Frontal cortex (tissue), 4 donors: ENCODE measurements around the gene FGD2. TPM values are rescaled to one million over a fixed set of nuclear protein-coding genes. Genes with fewer than 3 reads are reported as not detected.

ENCODE experiments used
- DNase-seq, 2 donors: peaks; one replicate each; pipeline ENCODE4 v3.0.0; 2012; ENCODE audit warnings: low spot score in 2 of 2
- FAIRE-seq: peaks from 2 replicates; lab custom pipeline; 2012; peaks lifted over from hg19 to GRCh38; lab: Jason Lieb, UNC
- total RNA-seq: library from RNA; depleted of rRNA; stranded (reverse); fragments of >200 nt; gene quantifications from one replicate; pipeline ENCODE4 v1.2.3, GENCODE V29; 2014
- donor health status: control.
- donor health status: control.
- donor health status: control.

Gene FGD2
- total RNA-seq, 1 donor from 2014 or later, result 0.82 TPM

DNA sequence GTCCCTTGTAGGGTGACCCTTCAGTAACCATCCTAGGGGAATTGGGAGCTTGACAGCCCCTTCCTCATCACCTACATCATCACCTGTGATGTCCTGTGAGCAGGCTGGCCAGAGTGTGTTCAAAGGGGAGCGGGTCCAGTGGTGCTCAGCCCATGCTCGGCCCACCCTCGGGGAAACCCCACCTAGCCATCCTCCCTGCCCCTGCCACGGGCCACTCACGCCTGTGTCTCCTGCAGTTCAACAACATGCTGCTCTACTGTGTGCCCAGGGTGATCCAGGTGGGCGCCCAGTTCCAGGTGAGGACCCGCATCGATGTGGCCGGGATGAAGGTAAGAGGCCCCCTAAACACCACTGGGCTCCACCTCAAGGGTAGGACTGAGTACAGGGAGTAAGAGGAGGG is 10.1 kb downstream of the FGD2 start:
- DNase-seq, result no peak
- no peak for FAIRE-seq

DNA sequence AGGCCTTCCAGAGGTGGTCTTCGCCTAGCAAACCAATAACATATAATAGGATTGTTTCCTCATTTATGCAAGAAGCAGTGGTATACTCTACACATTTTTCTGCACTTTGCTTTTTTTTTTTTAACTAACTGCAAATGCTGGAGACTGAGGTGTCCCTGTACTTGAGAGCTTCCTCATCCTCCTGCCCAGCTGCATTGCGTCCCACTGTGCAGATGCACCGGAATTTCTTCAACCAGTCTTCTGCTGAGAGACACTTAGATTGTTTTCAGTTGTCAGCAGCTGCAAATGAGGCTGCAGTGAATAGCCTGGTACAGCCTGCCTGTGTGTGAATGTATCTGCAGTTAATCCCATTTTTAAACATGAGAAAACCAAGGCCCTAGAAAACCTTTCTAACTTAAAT is 11.5 kb downstream of the FGD2 start:
- DNase-seq (no peak), FAIRE-seq (no peak)

DNA sequence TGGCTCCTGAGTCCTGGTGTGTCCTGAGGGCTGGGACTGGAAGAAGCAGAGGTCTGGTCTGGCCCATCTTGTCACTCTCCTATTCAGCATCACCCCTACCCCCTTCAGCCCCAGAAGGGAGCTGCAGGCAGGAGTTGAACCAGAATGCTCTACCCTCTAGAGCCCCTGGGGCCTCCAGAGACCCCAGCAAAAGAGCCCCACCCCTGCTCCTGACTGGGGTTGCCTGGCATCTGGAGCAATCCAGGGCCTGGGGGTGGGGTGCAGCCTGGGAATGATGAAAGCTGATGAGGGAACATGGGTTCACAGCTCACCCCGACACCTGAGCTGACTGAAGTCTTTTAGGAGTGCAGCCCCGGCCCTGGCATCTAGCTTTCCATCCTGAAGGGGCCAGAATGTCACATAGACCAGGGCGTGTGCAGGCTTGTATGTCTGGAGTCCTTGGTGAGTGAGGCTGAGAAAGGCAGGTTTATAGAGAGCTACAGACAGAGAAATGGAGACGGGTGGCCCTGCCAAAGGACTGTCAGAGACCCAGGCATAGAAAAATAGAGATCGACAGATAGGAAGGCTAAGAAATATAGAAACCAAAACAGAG is 12.2 kb downstream of the FGD2 start:
- no peak for FAIRE-seq
- DNase-seq, result no peak

DNA sequence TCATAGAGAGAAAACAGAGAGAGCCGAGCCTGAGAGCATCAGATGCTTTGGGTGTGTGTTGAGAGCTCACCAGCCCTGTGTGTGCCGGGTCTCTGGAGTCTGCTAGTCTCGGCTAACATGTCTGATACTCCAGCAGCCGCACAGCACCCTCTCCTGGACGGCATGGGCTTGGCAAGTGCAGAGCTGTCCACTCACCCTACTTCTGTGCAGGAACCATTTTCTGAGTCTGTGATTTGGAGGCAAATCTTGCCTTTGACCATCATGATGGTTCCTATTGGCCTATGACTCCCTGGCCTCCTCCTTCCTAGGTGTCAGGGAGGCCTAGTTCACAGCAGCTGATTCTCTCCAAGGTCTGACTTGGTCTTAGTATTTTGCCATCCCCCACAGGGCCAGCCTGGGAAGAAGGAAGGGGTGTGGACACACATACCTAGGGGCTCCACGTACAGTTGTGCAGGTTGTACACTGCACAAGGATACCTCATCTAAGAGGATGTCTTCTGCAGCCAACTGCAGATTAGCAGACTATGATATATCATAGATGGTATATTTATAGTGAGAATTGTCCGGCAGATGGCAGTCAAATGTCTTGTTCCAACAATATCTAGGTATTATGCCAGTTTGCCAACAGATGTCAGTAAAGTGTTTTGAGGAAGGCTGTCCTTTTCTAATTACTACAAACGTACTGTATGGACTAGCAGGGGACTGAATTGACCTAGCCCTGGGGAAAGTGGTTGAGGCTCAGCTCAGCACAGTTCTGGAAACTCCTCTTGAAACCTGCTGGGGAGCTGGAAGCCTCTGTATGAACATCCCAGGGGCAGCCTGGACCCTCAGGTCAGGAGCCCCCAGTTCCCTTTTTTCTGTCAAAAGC is 13.0 kb downstream of the FGD2 start:
- DNase-seq (peak; percentile 82 to 90), FAIRE-seq (no peak)

DNA sequence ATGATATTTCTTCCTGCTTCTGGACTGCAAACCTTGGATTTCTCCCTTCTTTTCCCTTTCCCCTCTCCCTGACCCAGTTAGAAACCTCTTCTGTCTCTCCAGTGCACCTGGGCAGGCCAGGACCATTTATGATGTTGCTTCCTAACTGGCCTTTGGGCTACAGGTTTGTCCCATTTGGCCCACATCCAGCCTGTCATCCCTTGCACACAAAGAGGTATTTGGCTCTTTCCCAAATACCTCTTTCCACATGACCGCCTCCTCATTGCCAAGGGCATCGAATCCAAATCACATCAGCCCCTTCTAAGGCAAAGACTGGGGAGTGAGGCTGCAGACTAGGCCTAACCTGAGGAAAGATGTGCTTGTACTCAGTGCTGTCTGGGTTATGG is 13.6 kb downstream of the FGD2 start:
- no peak for FAIRE-seq
- no peak for DNase-seq

DNA sequence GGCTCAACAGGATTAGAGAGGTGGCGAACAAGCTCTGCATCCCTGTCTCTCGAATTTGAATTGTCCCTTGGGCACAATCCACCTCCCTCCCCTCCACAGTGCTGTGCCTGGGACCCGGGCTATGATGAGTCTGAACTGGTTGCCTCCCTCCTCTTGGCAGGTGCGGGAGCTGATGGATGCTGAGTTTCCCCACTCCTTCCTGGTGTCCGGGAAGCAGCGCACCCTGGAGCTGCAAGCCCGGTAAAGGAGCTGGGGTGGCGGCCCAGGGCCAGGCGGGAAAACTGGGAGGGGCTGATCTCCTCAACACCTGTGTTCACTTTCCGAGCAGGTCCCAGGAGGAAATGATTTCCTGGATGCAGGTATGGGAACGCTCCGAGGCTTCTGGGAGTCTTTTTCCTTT is 14.9 kb downstream of the FGD2 start:
- FAIRE-seq, result no peak
- no peak for DNase-seq

DNA sequence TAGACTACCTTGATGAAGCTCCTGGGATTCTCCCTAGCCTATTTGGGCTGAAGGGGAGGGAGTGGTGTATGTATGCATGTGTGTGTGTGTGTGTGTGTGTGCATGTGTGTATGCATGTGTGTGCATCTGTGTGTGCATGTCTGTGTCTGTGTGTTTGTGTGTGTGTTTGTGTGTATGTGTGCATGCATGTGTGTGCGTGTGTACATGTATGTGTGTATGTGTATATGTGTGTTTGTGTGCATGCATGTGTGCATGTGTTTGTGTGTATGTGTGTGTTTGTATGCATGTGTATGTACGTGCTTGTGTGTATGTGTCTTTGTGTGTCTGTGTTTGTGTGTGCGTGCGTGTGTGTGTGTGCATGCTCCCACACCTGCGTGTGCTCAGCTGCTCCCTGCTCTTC is 15.4 kb downstream of the FGD2 start:
- no peak for FAIRE-seq
- no peak for DNase-seq

DNA sequence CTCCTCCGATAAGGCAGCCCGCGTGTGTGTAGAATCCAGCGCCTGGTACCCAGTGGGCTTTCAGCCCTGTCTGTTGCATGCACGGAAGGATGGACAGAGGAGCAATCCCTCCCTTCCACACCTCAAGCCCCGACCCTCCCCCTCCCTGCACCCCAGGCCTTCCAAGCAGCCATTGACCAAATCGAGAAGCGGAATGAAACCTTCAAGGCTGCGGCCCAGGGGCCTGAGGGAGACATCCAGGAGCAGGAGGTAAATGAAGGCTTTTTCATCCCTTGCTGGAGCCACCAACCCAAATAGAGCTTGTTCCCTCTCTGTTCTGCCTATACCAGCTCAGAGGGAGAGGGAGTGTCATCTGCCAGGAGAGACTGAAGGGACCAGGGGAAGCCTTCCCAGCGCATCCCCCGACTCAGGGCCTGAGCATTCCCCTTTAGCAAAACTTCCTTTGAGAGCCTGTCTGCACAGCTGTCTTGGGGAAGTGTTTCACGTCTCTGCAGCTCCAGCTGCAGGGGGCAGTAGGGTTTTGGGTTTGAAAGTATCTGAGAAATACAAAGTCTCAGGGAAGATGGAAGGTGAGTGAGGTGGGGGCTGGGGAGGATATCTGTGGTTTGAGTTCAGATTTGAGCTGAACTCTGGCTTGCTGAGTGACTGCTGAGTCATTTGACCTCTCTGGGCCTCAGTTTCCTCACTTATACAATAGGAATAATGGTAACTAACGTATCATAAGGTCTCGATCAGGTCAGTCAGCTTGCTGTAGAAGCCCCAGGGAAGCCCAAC is 16.1 kb downstream of the FGD2 start:
- DNase-seq (no peak), FAIRE-seq (no peak)

DNA sequence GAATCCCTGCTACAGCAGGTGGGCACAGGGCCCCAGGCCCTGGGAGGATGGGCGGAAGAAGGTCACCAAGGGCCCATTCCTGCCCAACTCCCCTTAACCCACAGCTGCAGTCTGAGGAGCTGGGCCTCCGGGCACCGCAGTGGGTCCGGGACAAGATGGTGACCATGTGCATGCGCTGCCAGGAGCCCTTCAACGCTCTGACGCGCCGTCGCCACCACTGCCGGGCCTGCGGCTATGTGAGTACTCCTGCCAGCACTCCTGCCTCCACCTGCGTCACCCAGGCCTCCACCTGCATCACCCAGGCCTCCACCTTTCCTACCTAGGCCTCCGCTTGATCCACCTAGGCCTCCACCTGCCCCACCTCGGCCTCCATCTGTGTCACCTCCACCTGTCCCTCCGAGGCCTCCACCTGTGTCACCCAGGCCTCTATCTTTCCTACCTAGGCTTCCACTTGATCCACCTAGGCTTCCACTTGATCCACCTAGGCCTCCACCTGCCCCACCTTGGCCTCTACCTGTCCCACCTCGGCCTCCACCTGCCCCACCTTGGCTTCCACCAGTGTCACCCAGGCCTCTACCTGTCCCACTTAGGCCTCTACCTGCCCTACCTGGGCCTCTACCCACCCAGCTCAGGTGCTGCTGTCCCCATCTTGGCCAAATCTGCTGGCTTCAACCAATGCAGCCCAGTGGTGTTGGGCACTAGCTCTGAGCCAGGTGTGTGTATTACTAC is 16.8 kb downstream of the FGD2 start:
- FAIRE-seq, result no peak
- no peak for DNase-seq

DNA sequence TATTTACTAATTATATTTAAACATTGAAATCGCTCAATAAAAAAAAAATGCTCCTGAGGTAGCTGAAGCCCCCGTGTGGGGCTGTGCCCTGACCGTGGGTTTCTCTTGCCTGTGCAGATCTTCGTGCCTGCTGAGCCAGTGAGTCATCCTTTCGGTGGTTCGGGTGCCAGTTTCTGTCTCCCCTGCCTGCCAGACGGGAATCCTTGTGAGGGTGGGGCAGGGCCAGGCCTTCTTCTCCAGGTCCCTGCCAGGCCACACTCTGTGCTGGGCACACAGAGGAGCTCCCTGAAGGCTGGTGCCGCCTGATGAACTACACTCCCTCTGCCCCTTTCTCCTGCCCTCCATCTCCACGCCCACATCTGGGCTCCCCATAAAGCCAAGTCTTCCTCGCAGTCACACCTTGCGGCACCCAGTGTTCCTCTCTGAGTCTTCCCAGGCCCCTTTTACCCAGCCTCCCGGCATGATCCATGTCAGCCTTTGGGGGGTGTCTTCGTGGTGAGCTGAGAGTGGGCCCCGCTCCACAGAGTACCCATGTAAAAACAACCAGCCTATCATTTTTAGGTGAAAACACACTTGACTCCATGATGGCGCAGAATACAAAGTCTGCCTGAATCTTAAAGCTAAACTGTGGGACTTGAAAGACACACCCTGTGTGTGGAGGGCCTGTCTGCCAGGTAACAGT is 19.3 kb downstream of the FGD2 start:
- FAIRE-seq, result no peak
- DNase-seq, result no peak

DNA sequence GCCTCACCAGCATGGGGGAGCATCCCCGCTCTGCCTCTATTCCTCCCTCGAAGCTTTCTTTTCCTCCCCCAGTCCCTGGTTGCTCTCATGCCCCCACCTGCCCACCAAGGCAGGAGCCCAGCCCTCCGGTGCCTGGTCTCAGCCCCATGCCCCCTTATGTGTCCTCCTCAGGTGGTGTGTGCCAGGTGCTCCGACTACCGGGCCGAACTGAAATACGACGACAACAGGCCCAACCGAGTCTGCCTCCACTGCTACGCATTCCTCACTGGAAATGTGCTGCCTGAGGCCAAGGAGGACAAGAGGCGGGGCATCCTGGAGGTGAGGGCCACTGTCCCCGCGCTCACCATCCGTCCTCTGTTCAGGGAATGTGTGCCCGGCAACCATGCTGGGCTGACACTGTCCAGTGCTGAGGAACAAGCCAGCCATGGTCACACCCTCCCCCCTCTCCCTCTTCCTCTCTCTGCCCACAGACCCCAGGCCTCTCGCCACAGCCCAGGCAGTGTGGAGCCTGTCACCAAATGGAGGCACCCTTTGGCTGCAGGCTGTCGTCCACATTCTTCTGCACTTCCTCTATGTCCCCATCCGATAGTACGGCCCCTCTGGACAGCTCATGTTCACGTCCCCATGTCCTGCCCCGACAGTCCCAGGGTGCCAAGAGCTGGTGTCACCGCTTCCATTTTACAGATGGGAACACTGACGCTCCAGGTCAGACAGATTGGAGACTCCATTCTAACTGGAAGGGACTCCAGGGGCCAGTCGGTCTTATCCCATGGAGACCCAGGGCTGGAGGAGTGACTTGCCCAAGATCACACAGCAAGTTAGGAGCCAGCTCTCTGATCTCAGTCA is 20.4 kb downstream of the FGD2 start:
- DNase-seq, result no peak
- no peak for FAIRE-seq

DNA sequence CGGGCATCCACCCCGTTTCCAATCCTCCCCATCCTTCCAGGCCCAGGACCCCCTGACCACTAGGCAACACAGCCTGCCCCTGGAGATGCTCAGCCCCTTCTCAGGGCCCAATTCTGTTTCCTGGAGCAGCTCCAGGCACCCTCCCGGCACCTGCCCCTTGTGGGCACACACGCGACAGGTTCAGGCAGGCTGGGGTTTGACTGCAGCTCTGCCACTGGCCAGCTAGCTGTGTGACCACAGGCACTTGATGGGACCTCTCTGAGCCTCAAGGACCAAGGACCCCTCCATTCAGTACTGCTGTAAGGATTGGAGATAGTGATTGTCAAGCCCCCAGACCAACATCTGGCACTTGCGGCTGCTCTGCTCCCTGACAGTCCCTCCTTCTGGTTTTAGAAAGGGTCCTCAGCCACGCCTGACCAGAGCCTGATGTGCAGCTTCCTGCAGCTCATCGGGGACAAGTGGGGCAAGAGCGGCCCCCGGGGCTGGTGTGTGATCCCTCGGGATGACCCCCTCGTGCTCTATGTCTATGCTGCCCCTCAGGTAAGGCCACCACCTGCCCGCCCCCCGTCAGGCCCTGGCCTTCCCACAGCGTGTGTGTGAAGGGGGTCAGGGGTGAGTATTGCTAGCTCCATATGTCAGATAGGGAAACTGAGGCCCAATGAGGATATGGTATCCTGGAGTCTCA is 21.7 kb downstream of the FGD2 start:
- no peak for DNase-seq
- FAIRE-seq, result no peak

DNA sequence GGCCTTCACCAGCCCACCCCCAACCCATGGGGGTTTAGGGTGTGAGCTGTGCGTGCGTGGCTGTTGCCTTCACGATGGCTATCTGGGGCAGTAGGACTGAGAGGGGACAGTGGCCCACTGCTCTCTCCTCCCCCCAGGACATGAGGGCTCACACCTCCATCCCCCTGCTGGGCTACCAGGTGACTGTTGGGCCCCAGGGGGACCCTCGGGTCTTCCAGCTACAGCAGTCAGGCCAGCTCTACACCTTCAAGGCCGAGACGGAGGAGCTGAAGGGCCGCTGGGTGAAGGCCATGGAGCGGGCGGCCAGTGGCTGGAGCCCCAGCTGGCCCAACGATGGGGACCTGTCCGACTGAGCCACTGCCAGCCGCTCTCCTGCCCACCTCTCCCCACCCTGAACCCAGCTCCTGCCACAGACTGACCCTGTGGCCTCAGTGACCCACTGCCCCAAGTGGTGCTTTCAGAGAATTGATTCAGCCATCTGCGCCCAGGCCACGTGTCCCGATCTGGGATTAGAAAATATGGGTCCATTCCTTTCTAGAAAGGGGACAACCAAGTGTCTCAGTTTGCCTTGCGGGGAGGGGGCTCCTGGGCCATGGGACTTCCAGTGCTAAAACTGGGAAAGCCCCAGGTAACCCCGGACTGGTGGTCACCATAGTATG is 22.5 kb downstream of the FGD2 start:
- DNase-seq (no peak), FAIRE-seq (no peak)

DNA sequence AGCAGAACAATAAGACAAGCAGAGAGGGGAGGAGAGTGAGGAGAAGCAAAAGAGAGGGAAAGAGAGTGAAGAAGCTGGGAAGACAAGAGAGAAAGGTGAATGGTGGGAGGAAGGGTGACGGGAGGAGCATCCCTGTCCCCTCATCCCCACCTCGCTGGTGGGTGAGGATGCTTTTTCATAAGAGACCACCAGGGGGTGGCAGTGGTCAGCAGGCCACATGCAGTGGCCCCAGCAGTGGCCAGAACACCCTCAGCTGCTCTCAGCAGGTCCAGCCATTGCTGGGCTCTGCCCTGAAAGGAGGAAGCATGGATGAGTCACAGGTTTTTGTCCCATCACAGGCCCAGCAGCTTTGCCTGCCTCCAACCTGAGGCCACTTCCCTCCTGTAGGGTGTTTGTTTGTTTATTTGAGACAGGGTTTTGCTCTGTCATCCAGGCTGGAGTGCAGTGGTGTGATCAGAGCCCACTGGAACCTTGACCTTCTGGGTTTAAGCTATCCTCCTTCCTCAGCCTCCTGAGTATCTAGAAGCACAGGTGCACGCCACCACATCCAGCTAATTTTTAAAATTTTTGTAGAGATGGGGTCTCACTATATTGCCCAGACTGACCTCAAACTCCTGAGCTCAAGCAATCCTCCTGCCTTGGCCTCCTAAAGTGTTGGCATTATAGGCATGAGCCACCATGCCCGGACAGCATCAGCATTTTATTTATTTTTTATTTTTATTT is 24.0 kb downstream of the FGD2 start:
- FAIRE-seq, result no peak

DNA sequence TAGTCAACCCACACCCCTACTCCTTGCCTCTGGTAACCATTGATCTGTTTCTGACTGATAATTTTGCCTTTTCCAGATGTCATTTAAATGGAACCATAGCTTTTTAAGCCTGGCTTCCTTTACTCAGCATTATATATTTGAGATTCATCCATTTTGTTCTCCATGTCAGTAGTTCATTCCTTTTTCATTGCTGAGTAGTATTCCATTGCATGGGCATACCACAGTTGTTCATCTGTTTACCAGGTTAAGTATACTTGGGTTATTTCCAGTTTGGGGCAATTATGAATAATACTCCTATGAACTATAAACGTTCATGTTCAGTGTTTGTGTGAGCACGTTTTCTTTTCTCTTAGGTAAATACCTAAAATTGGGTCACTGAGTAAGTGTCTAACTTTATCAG is 25.1 kb downstream of the FGD2 start:
- no peak for FAIRE-seq

More for the DNA sequence above, 24.0 kb downstream of the FGD2 start:
- DNase-seq, result peak in 1 of 2 donors; percentile 66

DNA sequence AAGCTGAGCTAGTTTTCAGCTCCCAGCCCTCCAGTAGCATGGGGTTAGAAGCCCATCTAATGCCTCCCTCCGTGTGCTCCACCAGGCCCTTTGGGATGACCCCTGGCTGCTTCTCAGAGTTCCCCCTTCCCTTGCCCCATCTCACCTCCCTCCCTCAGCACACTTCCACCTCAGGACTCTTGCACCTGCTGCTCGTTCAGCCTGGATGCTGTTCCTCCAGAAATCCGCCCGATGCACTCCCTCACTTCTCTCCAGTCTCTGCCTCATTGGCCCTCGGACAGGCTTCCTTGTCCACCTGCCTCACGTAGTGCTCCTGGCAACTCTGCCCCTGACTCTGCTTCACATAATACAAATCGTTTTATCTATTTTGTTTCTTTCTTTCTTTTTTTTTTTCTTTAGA is 26.8 kb downstream of the FGD2 start:
- FAIRE-seq, result no peak
- no peak for DNase-seq

More for the DNA sequence above, 25.1 kb downstream of the FGD2 start:
- DNase-seq, result no peak

DNA sequence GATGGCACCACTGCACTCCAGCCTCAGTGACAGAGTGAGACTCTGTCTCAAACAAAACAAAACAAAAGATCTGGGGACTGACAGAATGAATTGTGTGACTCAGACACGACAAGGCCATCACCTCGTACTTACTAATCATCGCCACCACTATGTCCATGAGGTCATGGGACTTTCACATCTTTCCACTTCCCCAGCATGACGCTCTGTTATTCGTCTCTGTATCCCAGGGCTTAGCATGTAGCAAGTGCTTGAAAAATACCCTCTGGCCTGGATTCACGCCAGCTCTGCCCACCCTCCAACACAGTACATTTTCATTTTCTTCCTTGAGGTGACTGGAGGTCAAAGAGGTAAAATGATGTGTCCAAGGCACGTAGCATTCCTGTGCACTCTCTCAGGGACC is 27.8 kb downstream of the FGD2 start:
- DNase-seq, result no peak
- FAIRE-seq, result no peak
